H1 (cell line): ENCODE data around the gene IL12RB2. TPM values are rescaled to one million over a fixed set of nuclear protein-coding genes. Genes with fewer than 3 reads are reported as not detected.

Experiments used
- CTCF ChIA-PET: fragments of 300-600 bp; sonication (Branson Sonifier 250); formaldehyde crosslinking; loops from one replicate; lab custom pipeline; 2021; ENCODE audit not compliant: partially characterized antibody; lab: Charles Lee
- POLR2A ChIA-PET: fragments of 300-600 bp; sonication (Branson Sonifier 250); formaldehyde crosslinking; loops from one replicate; lab custom pipeline; 2021; ENCODE audit warnings: inconsistent platforms; ENCODE audit not compliant: partially characterized antibody; lab: Charles Lee
- DNase-seq, 2 experiments: peaks; one replicate each; pipeline versions ENCODE4 v3.0.0 to v3.0.0-alpha.2; 2010 to 2022; ENCODE audit warnings: low spot score in 2 of 2, low read depth in 1 of 2, mixed read lengths in 1 of 2
- FAIRE-seq: peaks from 2 replicates; lab custom pipeline; 2011; peaks lifted over from hg19 to GRCh38; lab: Jason Lieb, UNC
- H2AFZ ChIP-seq: 2 replicates; pipeline ENCODE4 v1.8.1; 2012; ENCODE audit warnings: low read length, inconsistent platforms
- H2AK5ac ChIP-seq: 2 replicates; pipeline ENCODE4 v1.6.1; 2013; ENCODE audit warnings: low read depth, low read length
- H2BK120ac ChIP-seq: replicated peaks from 2 replicates; pipeline ENCODE3; 2013; ENCODE audit warnings: low read depth, low read length, inconsistent platforms
- H2BK12ac ChIP-seq: 2 replicates; pipeline ENCODE4 v1.6.1; 2013; ENCODE audit warnings: low read depth, low read length
- H2BK15ac ChIP-seq: 2 replicates; pipeline ENCODE4 v1.6.1; 2013; ENCODE audit warnings: low read length
- H2BK20ac ChIP-seq: 2 replicates; pipeline ENCODE4 v1.6.1; 2013; ENCODE audit warnings: low read length
- H2BK5ac ChIP-seq: 2 replicates; pipeline ENCODE4 v1.6.1; 2013; ENCODE audit warnings: low read depth, low read length
- H3K14ac ChIP-seq: 2 replicates; pipeline ENCODE4 v1.6.1; 2013; ENCODE audit warnings: inconsistent platforms; ENCODE audit not compliant: insufficient read length
- H3K18ac ChIP-seq: 2 replicates; pipeline ENCODE4 v1.6.1; 2013; ENCODE audit warnings: low read length; ENCODE audit errors: extremely low read depth
- H3K23ac ChIP-seq: 2 replicates; pipeline ENCODE4 v1.6.1; 2013; ENCODE audit warnings: inconsistent platforms; ENCODE audit not compliant: insufficient read length
- H3K23me2 ChIP-seq: 2 replicates; pipeline ENCODE4 v1.6.1; 2013; ENCODE audit warnings: low read depth, low read length
- H3K27ac ChIP-seq: 2 replicates; pipeline ENCODE4 v1.6.1; 2011; ENCODE audit warnings: low read depth, low read length, inconsistent platforms
- H3K27me3 ChIP-seq, 4 experiments: replicated peaks in 1 of 4; 1 replicate in 1 of 4; 2 replicates in 3 of 4; pipeline versions ENCODE4 v1.6.1 to v1.8.1; 2011 to 2013; ENCODE audit warnings: low read length in 3 of 4, mild to moderate bottlenecking in 3 of 4, inconsistent platforms in 2 of 4, mixed read lengths in 2 of 4, moderate library complexity in 1 of 4; ENCODE audit not compliant: control insufficient read depth in 3 of 4, insufficient read depth in 3 of 4; ENCODE audit errors: extremely low read depth in 1 of 4
- H3K36me3 ChIP-seq, 4 experiments: 2 replicates each; pipeline versions ENCODE4 v1.6.1 to v1.8.1; 2011 to 2013; ENCODE audit warnings: mild to moderate bottlenecking in 4 of 4, low read length in 3 of 4, moderate library complexity in 2 of 4, control low read depth in 1 of 4, inconsistent platforms in 1 of 4; ENCODE audit not compliant: insufficient read depth in 4 of 4, control insufficient read depth in 2 of 4
- H3K4ac ChIP-seq: replicated peaks from 2 replicates; pipeline ENCODE3; 2013; ENCODE audit warnings: low read length, low read depth, mixed read lengths, inconsistent platforms; ENCODE audit not compliant: insufficient read length
- H3K4me1 ChIP-seq, 4 experiments: replicated peaks in 1 of 4; 1 replicate in 1 of 4; 2 replicates in 3 of 4; pipeline versions ENCODE4 v1.6.1 to v1.8.1; 2011 to 2013; ENCODE audit warnings: low read length in 3 of 4, inconsistent platforms in 2 of 4, mixed read lengths in 1 of 4; ENCODE audit not compliant: insufficient read depth in 4 of 4, control insufficient read depth in 3 of 4
- H3K4me2 ChIP-seq, 2 experiments: 2 replicates each; pipeline versions ENCODE4 v1.6.1 to v1.8.1; 2011 to 2013; ENCODE audit warnings: low read depth in 2 of 2, low read length in 2 of 2, control low read depth in 1 of 2, inconsistent platforms in 1 of 2, mild to moderate bottlenecking in 1 of 2; ENCODE audit not compliant: insufficient read depth in 1 of 2
- H3K4me3 ChIP-seq, 4 experiments: fragments of 200-600, 300-600 bp in 1 of 4; sonication (generic), shearing (Covaris generic), sonication (Bioruptor Twin) in 1 of 4; 2 replicates each; pipeline versions ENCODE4 v1.5.1 to v1.8.1; 2011 to 2016; ENCODE audit warnings: low read length in 4 of 4, low read depth in 3 of 4, control low read depth in 2 of 4, inconsistent platforms in 2 of 4, mild to moderate bottlenecking in 2 of 4, mixed read lengths in 1 of 4, moderate library complexity in 1 of 4; ENCODE audit not compliant: insufficient read depth in 2 of 4; ENCODE audit errors: extremely low read depth in 1 of 4
- H3K56ac ChIP-seq: replicated peaks from 2 replicates; pipeline ENCODE3; 2013; ENCODE audit warnings: low read depth, mild to moderate bottlenecking, mixed read lengths, low read length, inconsistent platforms; ENCODE audit not compliant: insufficient read length
- H3K79me1 ChIP-seq: 2 replicates; pipeline ENCODE4 v1.6.1; 2013; ENCODE audit warnings: low read depth, low read length, control low read depth
- H3K79me2 ChIP-seq, 2 experiments: 2 replicates each; pipeline versions ENCODE4 v1.6.1 to v1.8.1; 2012 to 2013; ENCODE audit warnings: low read length in 2 of 2, mild to moderate bottlenecking in 2 of 2, inconsistent platforms in 1 of 2; ENCODE audit not compliant: insufficient read depth in 2 of 2, control insufficient read depth in 1 of 2
- H3K9ac ChIP-seq, 4 experiments: replicated peaks in 1 of 4; 1 replicate in 1 of 4; 2 replicates in 3 of 4; pipeline versions ENCODE4 v1.6.1 to v1.8.1; 2011 to 2013; ENCODE audit warnings: low read depth in 3 of 4, low read length in 3 of 4, control low read depth in 2 of 4, mild to moderate bottlenecking in 2 of 4, moderate library complexity in 2 of 4, inconsistent platforms in 1 of 4; ENCODE audit errors: extremely low read depth in 1 of 4
- H3K9me3 ChIP-seq, 2 experiments: 2 replicates each; pipeline versions ENCODE4 v1.6.1 to v1.8.1; 2012 to 2013; ENCODE audit warnings: mild to moderate bottlenecking in 2 of 2, moderate library complexity in 2 of 2, control low read depth in 1 of 2, inconsistent platforms in 1 of 2, low read depth in 1 of 2, low read length in 1 of 2, mixed read lengths in 1 of 2; ENCODE audit not compliant: insufficient read depth in 2 of 2
- H4K20me1 ChIP-seq, 2 experiments: replicated peaks in 1 of 2; 2 replicates each; pipeline versions ENCODE3 to v1.8.1; 2011 to 2013; ENCODE audit warnings: inconsistent platforms in 2 of 2, low read length in 2 of 2, mild to moderate bottlenecking in 1 of 2; ENCODE audit not compliant: insufficient read depth in 2 of 2, control insufficient read depth in 1 of 2
- H4K5ac ChIP-seq: 2 replicates; pipeline ENCODE4 v1.6.1; 2013; ENCODE audit warnings: low read length, low read depth, mixed read lengths, inconsistent platforms; ENCODE audit not compliant: insufficient read length
- H4K8ac ChIP-seq: 2 replicates; pipeline ENCODE4 v1.8.0; 2013; ENCODE audit warnings: mild to moderate bottlenecking, moderate library complexity, low read length, inconsistent platforms; ENCODE audit not compliant: insufficient read depth; ENCODE audit errors: extremely low read depth
- H4K91ac ChIP-seq: replicated peaks from 2 replicates; pipeline ENCODE3; 2013; ENCODE audit warnings: low read length, mixed read lengths, inconsistent platforms; ENCODE audit not compliant: insufficient read length
- CBX8 ChIP-seq: fragments of 300-800, 300-1000 bp; sonication (generic); IDR thresholded peaks from 2 replicates; pipeline ENCODE4 v1.7.1; 2016; ENCODE audit warnings: low read depth, low read length, borderline replicate concordance
- EP300 ChIP-seq, 2 experiments: IDR thresholded peaks; 1 replicate in 1 of 2; 2 replicates in 1 of 2; pipeline ENCODE4 v1.6.1; 2011 to 2012; ENCODE audit warnings: low read depth in 2 of 2, low read length in 2 of 2, mild to moderate bottlenecking in 2 of 2, borderline replicate concordance in 1 of 2, inconsistent platforms in 1 of 2, moderate library complexity in 1 of 2
- RXRA ChIP-seq: IDR thresholded peaks from 2 replicates; pipeline ENCODE4 v1.6.1; 2011; ENCODE audit warnings: low read depth, mild to moderate bottlenecking, low read length, moderate library complexity; ENCODE audit not compliant: insufficient read depth
- SIN3A ChIP-seq, 2 experiments: IDR thresholded peaks in 1 of 2; conservative IDR thresholded peaks in 1 of 2; 2 replicates each; pipeline ENCODE4 v1.6.1; 2011 to 2012; ENCODE audit warnings: low read length in 2 of 2, improper control_type of control experiment in 1 of 2, low read depth in 1 of 2, mild to moderate bottlenecking in 1 of 2
- SP4 ChIP-seq: IDR thresholded peaks from 2 replicates; pipeline ENCODE4 v1.6.1; 2012; ENCODE audit warnings: low read length, inconsistent platforms
- SUZ12 ChIP-seq: fragments of 200-600 bp; sonication (generic); IDR thresholded peaks from 2 replicates; pipeline ENCODE4 v1.6.1; 2012; ENCODE audit warnings: mild to moderate bottlenecking, inconsistent platforms, low read length, moderate library complexity, mixed read lengths
- WGBS, 2 experiments: shearing (Covaris generic) in 1 of 2; methylation state at CpG; one replicate each; pipeline versions ENCODE4 v1.1.6 to v1.1.7; 2013 to 2015; ENCODE audit warnings: low lambda C conversion rate in 2 of 2, mixed read lengths in 2 of 2, inconsistent platforms in 1 of 2, low coverage in 1 of 2, missing lambda C conversion rate in 1 of 2; ENCODE audit not compliant: insufficient replicate concordance in 2 of 2, insufficient coverage in 1 of 2, insufficient read length in 1 of 2; ENCODE audit errors: extremely low coverage in 1 of 2, missing lambda C conversion rate in 1 of 2; 5-methylcytosine and 5-hydroxymethylcytosine counted together
- polyA plus RNA-seq, 7 experiments: library from polyadenylated mRNA; depleted of rRNA in 3 of 7; stranded (reverse) in 5 of 7; unstranded in 2 of 7; fragments of >200 nt in 5 of 7; fragments of 200-250 nt in 2 of 7; gene quantifications; 1 replicate in 5 of 7; 2 replicates in 1 of 7; 4 replicates in 1 of 7; pipeline versions ENCODE4 v1.2.1 to v1.2.3, GENCODE V29; 2011 to 2013; ENCODE audit warnings: missing spikeins in 2 of 7, mixed read lengths in 2 of 7
- total RNA-seq: library from RNA; stranded (reverse); fragmentation: NEBNext Ultra II Directional; extraction: Animal tissue kit (Norgen Biotek cat#: 25700); gene quantifications from 2 replicates; pipeline ENCODE4 v1.2.1, GENCODE V29; 2021
- TF ChIP-seq, protein P1 (sequence below): IDR thresholded peaks from 2 replicates; pipeline ENCODE4 v1.6.1; 2012; ENCODE audit warnings: low read length, inconsistent platforms
- TF ChIP-seq, protein P2 (sequence below), 3 experiments: IDR thresholded peaks; 1 replicate in 2 of 3; 2 replicates in 1 of 3; pipeline versions ENCODE4 v1.5.1 to v1.6.1; 2011; ENCODE audit warnings: low read length in 3 of 3, mild to moderate bottlenecking in 3 of 3, inconsistent platforms in 2 of 3, low read depth in 1 of 3, moderate library complexity in 1 of 3; ENCODE audit not compliant: insufficient read depth in 1 of 3; ENCODE audit errors: control extremely low read depth in 1 of 3

IL12RB2 gene
- total and polyA plus RNA-seq, 2 of the 8 experiments (the other 6 are each of a cell fraction or from before 2014, with no cell fraction given) = 1.4 TPM

DNA sequence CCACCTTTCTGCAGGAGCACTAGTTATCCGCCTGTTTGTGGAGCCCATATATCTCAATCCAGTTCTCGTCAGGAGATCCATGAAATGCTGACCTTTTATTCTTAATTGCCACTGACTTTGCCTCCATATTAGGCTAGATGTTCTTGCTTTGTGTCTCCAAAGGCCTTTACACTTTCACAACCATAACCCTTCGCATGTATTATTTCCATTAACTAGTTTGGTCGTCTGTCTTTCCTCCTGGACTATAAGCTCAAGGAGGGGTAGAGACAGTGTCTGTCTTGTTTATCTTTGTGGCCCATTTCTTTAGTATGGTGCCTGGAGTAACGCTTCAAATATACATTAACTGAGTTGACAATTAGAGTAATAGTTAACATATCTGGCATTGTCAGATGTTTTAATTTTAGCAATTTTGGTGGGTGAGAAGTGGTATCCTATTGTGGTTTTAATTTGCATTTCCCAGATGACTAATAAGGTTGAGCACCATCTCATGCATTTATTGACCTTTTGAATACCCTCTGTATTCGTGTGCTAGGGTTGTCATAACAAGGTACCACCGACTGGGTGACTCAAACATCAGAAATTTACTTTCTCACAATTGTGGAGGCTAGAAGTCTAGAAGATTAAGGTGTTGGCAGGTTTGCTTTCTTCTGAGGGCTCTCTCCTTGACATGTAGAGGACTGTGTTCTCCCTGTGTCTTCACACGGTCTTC lies 21.7 kb upstream of the IL12RB2 start:
- Histone ChIP-seq H3K14ac (no peak overlapping the region), H3K79me2 (no peaks in the 10 kb centered on the region), H2AFZ (no peak overlapping the region), H4K91ac (no peak overlapping the region), H3K9ac (no peak overlapping the region), H3K4me2 (no peak overlapping the region), H3K23ac (no peak overlapping the region), H3K27me3 (no peaks in the 10 kb centered on the region), H3K36me3 (no peaks in the 10 kb centered on the region), H4K8ac (no peak overlapping the region), H3K4ac (no peak overlapping the region), H3K56ac (no peak overlapping the region), H2BK20ac (no peak overlapping the region), H2BK15ac (no peak overlapping the region), H3K9me3 (no peaks in the 10 kb centered on the region), H3K27ac (no peak overlapping the region), H4K20me1 (no peaks in the 10 kb centered on the region), H3K4me3 (no peak overlapping the region), H3K23me2 (no peaks in the 10 kb centered on the region), H3K79me1 (no peaks in the 10 kb centered on the region), H4K5ac (no peak overlapping the region), H2BK120ac (no peak overlapping the region), H3K4me1 (no peaks in the 10 kb centered on the region), H3K18ac (no peak overlapping the region), H2BK12ac (no peak overlapping the region), H2AK5ac (no peak overlapping the region), H2BK5ac (no peak overlapping the region)
- ChIA-PET CTCF (interaction anchor here (0.6 to 1.7 kb wide), 6 partner anchors 52 to 254 kb away, joined by 3 to 5 read pairs (median 3); no protein-coding TSS in a partner anchor), POLR2A (no interaction called here)
- WGBS, 2 experiments = 91% methylated on average over 8 of the region's 8 CpGs; no CpG with 5 or more reads in 1 of the 2 experiments
- DNase-seq (no peak), FAIRE-seq (no peak)
- TF ChIP-seq SIN3A (conservative IDR thresholded peaks at IDR 0.05 in 1 of 2, IDR thresholded peaks at IDR 0.05 in 1 of 2; ENCODE audit: low read depth in 1 of 2, low read length in 2 of 2) (no peak), RXRA (no peak), SP4 (no peak), EP300 (IDR thresholded peaks at IDR 0.05; ENCODE audit: borderline replicate concordance in 1 of 2, low read depth in 2 of 2, low read length in 2 of 2) (no peak), SUZ12 (no peak), CBX8 (no peak)
- TF ChIP-seq, protein P1, sequence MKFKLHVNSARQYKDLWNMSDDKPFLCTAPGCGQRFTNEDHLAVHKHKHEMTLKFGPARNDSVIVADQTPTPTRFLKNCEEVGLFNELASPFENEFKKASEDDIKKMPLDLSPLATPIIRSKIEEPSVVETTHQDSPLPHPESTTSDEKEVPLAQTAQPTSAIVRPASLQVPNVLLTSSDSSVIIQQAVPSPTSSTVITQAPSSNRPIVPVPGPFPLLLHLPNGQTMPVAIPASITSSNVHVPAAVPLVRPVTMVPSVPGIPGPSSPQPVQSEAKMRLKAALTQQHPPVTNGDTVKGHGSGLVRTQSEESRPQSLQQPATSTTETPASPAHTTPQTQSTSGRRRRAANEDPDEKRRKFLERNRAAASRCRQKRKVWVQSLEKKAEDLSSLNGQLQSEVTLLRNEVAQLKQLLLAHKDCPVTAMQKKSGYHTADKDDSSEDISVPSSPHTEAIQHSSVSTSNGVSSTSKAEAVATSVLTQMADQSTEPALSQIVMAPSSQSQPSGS = no peak
- TF ChIP-seq, protein P2, sequence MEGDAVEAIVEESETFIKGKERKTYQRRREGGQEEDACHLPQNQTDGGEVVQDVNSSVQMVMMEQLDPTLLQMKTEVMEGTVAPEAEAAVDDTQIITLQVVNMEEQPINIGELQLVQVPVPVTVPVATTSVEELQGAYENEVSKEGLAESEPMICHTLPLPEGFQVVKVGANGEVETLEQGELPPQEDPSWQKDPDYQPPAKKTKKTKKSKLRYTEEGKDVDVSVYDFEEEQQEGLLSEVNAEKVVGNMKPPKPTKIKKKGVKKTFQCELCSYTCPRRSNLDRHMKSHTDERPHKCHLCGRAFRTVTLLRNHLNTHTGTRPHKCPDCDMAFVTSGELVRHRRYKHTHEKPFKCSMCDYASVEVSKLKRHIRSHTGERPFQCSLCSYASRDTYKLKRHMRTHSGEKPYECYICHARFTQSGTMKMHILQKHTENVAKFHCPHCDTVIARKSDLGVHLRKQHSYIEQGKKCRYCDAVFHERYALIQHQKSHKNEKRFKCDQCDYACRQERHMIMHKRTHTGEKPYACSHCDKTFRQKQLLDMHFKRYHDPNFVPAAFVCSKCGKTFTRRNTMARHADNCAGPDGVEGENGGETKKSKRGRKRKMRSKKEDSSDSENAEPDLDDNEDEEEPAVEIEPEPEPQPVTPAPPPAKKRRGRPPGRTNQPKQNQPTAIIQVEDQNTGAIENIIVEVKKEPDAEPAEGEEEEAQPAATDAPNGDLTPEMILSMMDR (IDR thresholded peaks at IDR 0.05; ENCODE audit: control extremely low read depth in 1 of 3, insufficient read depth in 1 of 3, low read depth in 1 of 3, low read length in 3 of 3) = no peak
